IMR-90 (cell line): ENCODE results near the gene NUCB2.

Source experiments
- CEBPB ChIP-seq: IDR thresholded peaks from 2 replicates; pipeline ENCODE4 v1.6.1; 2012; ENCODE audit warnings: low read depth, low read length, improper control_type of control experiment
- MAFK ChIP-seq: IDR thresholded peaks from 2 replicates; pipeline ENCODE4 v1.6.1; 2012; ENCODE audit warnings: low read depth, low read length, improper control_type of control experiment
- MXI1 ChIP-seq: IDR thresholded peaks from 2 replicates; pipeline ENCODE4 v1.6.1; 2012; ENCODE audit warnings: low read depth, mild to moderate bottlenecking, low read length, moderate library complexity, borderline replicate concordance
- POLR2A ChIP-seq: IDR thresholded peaks from 2 replicates; pipeline ENCODE4 v1.6.1; 2012; ENCODE audit warnings: mild to moderate bottlenecking, low read depth, low read length
- RAD21 ChIP-seq: IDR thresholded peaks from 2 replicates; pipeline ENCODE4 v1.6.1; 2012; ENCODE audit warnings: low read length, improper control_type of control experiment
- RCOR1 ChIP-seq: IDR thresholded peaks from 2 replicates; pipeline ENCODE4 v1.6.1; 2012; ENCODE audit warnings: mild to moderate bottlenecking, low read length, improper control_type of control experiment; ENCODE audit not compliant: insufficient replicate concordance
- SMC3 ChIP-seq: fragments of 150-350 bp; IDR thresholded peaks from 2 replicates; pipeline ENCODE4 v1.6.1; 2016; ENCODE audit warnings: low read depth, mild to moderate bottlenecking, antibody characterized with exemption, low read length, moderate library complexity
- TF ChIP-seq, protein P1 (sequence below): conservative IDR thresholded peaks from 2 replicates; pipeline ENCODE4 v1.5.1; 2012; ENCODE audit warnings: mild to moderate bottlenecking, low read depth, low read length, improper control_type of control experiment
- TF ChIP-seq, protein P2 (sequence below): fragments of 150-350 bp; IDR thresholded peaks from 2 replicates; pipeline ENCODE4 v1.6.1; 2016; ENCODE audit warnings: low read depth, mild to moderate bottlenecking, low read length, moderate library complexity, borderline replicate concordance
- TF ChIP-seq, protein P3 (sequence below): fragments of 150-350 bp; IDR thresholded peaks from 2 replicates; pipeline ENCODE4 v1.6.1; 2017; ENCODE audit warnings: mild to moderate bottlenecking, antibody characterized with exemption, low read length, low read depth

DNA sequence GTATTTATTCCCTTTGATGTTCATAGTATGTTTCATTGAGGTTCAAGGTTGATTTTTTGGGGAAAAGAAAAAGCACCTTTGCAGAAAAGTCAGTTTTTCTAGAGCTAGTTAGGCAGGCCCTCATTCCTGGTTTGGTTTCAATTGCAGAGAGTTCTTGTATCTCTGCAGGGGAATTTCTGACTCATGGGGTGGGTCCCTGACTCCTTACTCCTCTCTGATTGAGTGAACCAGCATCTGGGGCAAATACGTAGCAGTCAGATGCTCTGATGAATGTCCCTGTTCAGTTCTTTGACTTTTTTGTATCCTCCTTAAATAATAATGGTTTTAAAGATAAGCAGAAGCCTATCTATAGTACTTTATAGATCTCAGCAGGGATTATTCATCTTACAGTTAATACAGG is 67.4 kb downstream of the NUCB2 start:
- TF ChIP-seq RAD21 = no peak
- TF ChIP-seq, protein P1, sequence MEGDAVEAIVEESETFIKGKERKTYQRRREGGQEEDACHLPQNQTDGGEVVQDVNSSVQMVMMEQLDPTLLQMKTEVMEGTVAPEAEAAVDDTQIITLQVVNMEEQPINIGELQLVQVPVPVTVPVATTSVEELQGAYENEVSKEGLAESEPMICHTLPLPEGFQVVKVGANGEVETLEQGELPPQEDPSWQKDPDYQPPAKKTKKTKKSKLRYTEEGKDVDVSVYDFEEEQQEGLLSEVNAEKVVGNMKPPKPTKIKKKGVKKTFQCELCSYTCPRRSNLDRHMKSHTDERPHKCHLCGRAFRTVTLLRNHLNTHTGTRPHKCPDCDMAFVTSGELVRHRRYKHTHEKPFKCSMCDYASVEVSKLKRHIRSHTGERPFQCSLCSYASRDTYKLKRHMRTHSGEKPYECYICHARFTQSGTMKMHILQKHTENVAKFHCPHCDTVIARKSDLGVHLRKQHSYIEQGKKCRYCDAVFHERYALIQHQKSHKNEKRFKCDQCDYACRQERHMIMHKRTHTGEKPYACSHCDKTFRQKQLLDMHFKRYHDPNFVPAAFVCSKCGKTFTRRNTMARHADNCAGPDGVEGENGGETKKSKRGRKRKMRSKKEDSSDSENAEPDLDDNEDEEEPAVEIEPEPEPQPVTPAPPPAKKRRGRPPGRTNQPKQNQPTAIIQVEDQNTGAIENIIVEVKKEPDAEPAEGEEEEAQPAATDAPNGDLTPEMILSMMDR = no peak
- TF ChIP-seq MAFK = no peak
- no peak for TF ChIP-seq POLR2A
- TF ChIP-seq CEBPB = no peak
- TF ChIP-seq RCOR1 = no peak
- TF ChIP-seq, protein P2, sequence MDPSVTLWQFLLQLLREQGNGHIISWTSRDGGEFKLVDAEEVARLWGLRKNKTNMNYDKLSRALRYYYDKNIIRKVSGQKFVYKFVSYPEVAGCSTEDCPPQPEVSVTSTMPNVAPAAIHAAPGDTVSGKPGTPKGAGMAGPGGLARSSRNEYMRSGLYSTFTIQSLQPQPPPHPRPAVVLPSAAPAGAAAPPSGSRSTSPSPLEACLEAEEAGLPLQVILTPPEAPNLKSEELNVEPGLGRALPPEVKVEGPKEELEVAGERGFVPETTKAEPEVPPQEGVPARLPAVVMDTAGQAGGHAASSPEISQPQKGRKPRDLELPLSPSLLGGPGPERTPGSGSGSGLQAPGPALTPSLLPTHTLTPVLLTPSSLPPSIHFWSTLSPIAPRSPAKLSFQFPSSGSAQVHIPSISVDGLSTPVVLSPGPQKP = no peak
- TF ChIP-seq SMC3 = no peak
- TF ChIP-seq, protein P3, sequence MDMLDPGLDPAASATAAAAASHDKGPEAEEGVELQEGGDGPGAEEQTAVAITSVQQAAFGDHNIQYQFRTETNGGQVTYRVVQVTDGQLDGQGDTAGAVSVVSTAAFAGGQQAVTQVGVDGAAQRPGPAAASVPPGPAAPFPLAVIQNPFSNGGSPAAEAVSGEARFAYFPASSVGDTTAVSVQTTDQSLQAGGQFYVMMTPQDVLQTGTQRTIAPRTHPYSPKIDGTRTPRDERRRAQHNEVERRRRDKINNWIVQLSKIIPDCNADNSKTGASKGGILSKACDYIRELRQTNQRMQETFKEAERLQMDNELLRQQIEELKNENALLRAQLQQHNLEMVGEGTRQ = no peak
- TF ChIP-seq MXI1 = no peak
